Stimulated activated naive CD8-positive, alpha-beta T cell treated with anti-CD3 and anti-CD28 coated beads, Interleukin-15, Interleukin-2, amounts not matched to agents 100 U/mL and 50 U/mL, for 24 hours (primary cell): Measurements from ENCODE around the gene TUSC1.
"Not testable (repeated sequence)": the region's sequence is repeated elsewhere in the genome, so short reads cannot be mapped to it uniquely, and the experiment has no call there.

Experiments used
- ATAC-seq: fragments of 150-1000 bp; cut with Tn5 transposase; one replicate; pipeline ENCODE4 v1.10.0; 2021
- DNase-seq: peaks from one replicate; pipeline ENCODE4 v3.0.0; 2021

Gene TUSC1

GRCh38 chr9:25678147-25678666, at the start of gene TUSC1:
TUSC1 (minus strand) TSS chr9:25678444; CDS start chr9:25678312, 132 bp downstream.
- ATAC-seq: peak; percentile 55
- peak; percentile 28 for DNase-seq

- DNase-seq (no peak), ATAC-seq (no peak)
Measured at GRCh38 chr9:25726871-25727410, 48.7 kb upstream of the TUSC1 start.

- ATAC-seq (no peak), DNase-seq (no peak)
Measured at GRCh38 chr9:25724424-25724823, 46.2 kb upstream of the TUSC1 start.

GRCh38 chr9:25716220-25716872, 38.1 kb upstream of the TUSC1 start:
- DNase-seq (no peak), ATAC-seq (no peak)

- no peak for DNase-seq
- no peak for ATAC-seq
Measured at GRCh38 chr9:25709941-25710340, 31.7 kb upstream of the TUSC1 start.

GRCh38 chr9:25704800-25705199, 26.6 kb upstream of the TUSC1 start:
- DNase-seq: no peak
- ATAC-seq: no peak

- DNase-seq: no peak
- ATAC-seq: no peak
Measured at GRCh38 chr9:25703701-25704357, 25.6 kb upstream of the TUSC1 start.

- DNase-seq: no peak
- ATAC-seq: no peak
Measured at GRCh38 chr9:25702536-25702935, 24.3 kb upstream of the TUSC1 start.

GRCh38 chr9:25700899-25701298, 22.7 kb upstream of the TUSC1 start:
- DNase-seq, ATAC-seq: not testable (repeated sequence)

GRCh38 chr9:25700430-25700829, 22.2 kb upstream of the TUSC1 start:
- DNase-seq: no peak
- ATAC-seq: no peak

GRCh38 chr9:25691786-25692185, 13.5 kb upstream of the TUSC1 start:
- DNase-seq (no peak), ATAC-seq (no peak)

- DNase-seq (no peak), ATAC-seq (no peak)
Measured at GRCh38 chr9:25684321-25684720, 6.1 kb upstream of the TUSC1 start.

- DNase-seq: no peak
- no peak for ATAC-seq
Measured at GRCh38 chr9:25681266-25681665, 3.0 kb upstream of the TUSC1 start.

- DNase-seq (no peak), ATAC-seq (no peak)
Measured at GRCh38 chr9:25678846-25679360, 659 bp upstream of the TUSC1 start.

- DNase-seq (peak; percentile 12), ATAC-seq (peak; percentile 55)
Measured at GRCh38 chr9:25677301-25678146, 720 bp downstream of the TUSC1 start.

GRCh38 chr9:25675858-25676257, 2.4 kb downstream of the TUSC1 start:
- not testable (repeated sequence) for DNase-seq, ATAC-seq

- ATAC-seq (no peak), DNase-seq (no peak)
Measured at GRCh38 chr9:25658571-25658970, 19.7 kb downstream of the TUSC1 start.

- DNase-seq (no peak), ATAC-seq (no peak)
Measured at GRCh38 chr9:25654417-25654816, 23.8 kb downstream of the TUSC1 start.

- no peak for ATAC-seq
- no peak for DNase-seq
Measured at GRCh38 chr9:25648116-25648515, 30.1 kb downstream of the TUSC1 start.

GRCh38 chr9:25636026-25636425, 42.2 kb downstream of the TUSC1 start:
- ATAC-seq: no peak
- DNase-seq: no peak

GRCh38 chr9:25629231-25629630, 49.0 kb downstream of the TUSC1 start:
- no peak for DNase-seq
- no peak for ATAC-seq
